Gastrocnemius medialis (tissue), 4 donors: Measurements from ENCODE around the gene NREP.

Experiments used
- POLR2A ChIP-seq, 2 donors: fragments of 450-650 bp; IDR thresholded peaks; one replicate each; pipeline ENCODE4 v1.6.1; 2017; ENCODE audit warnings: antibody characterized with exemption in 2 of 2, mild to moderate bottlenecking in 2 of 2, moderate library complexity in 2 of 2
- TF ChIP-seq, protein P1 (sequence below), 5 experiments: fragments of 450-650 bp in 3 of 5; fragments of 200-600 bp in 2 of 5; sonication (generic) in 2 of 5; IDR thresholded peaks in 4 of 5; conservative IDR thresholded peaks in 1 of 5; 1 replicate in 4 of 5; 2 replicates in 1 of 5; pipeline ENCODE4 v1.5.1; 2016 to 2019; ENCODE audit warnings: antibody characterized with exemption in 5 of 5, mild to moderate bottlenecking in 3 of 5, moderate library complexity in 3 of 5

- TF ChIP-seq, protein P1, sequence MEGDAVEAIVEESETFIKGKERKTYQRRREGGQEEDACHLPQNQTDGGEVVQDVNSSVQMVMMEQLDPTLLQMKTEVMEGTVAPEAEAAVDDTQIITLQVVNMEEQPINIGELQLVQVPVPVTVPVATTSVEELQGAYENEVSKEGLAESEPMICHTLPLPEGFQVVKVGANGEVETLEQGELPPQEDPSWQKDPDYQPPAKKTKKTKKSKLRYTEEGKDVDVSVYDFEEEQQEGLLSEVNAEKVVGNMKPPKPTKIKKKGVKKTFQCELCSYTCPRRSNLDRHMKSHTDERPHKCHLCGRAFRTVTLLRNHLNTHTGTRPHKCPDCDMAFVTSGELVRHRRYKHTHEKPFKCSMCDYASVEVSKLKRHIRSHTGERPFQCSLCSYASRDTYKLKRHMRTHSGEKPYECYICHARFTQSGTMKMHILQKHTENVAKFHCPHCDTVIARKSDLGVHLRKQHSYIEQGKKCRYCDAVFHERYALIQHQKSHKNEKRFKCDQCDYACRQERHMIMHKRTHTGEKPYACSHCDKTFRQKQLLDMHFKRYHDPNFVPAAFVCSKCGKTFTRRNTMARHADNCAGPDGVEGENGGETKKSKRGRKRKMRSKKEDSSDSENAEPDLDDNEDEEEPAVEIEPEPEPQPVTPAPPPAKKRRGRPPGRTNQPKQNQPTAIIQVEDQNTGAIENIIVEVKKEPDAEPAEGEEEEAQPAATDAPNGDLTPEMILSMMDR (IDR thresholded peaks at IDR 0.05 in 4 of 5, conservative IDR thresholded peaks at IDR 0.05 in 1 of 5), result no peak
- no peak for TF ChIP-seq POLR2A (IDR thresholded peaks at IDR 0.05)
Observed at GRCh38 chr5:111697215-111697614, 59.8 kb downstream of the NREP start.
